NCI-H1105 (cell line): ENCODE data around the gene TAS2R60.
"Not testable (repeated sequence)": the region's sequence is repeated elsewhere in the genome, so short reads cannot be mapped to it uniquely, and the experiment has no call there.

Experiments used
- DNase-seq: peaks from one replicate; lab custom pipeline; 2025; lab: John Stamatoyannopoulos, UW

TAS2R60 gene

GRCh38 chr7:143411976-143412708 is 31.1 kb upstream of the TAS2R60 start:
- no peak for DNase-seq

GRCh38 chr7:143413123-143413522 is 30.1 kb upstream of the TAS2R60 start:
- no peak for DNase-seq

DNA sequence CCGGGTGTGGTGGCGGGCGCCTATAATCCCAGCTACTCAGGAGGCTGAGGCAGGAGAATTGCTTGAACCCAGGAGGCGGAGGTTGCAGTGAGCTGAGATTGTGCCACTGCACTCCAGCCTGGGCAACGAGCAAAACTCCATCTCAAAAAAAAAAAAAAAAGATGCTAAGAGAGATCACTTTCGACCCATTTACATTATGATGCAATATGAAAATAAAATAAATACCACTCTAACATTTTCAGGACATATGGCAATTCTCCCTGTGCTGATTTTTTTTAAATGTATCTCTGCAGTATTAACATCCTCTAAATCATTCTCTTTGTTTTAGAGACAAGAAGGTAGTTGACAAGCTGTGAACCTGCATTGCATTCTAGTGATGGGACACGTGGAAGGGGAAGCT is 28.0 kb upstream of the TAS2R60 start:
- DNase-seq, result not testable (repeated sequence)

- no peak for DNase-seq
Observed at GRCh38 chr7:143415742-143416397, 27.4 kb upstream of the TAS2R60 start.

DNA sequence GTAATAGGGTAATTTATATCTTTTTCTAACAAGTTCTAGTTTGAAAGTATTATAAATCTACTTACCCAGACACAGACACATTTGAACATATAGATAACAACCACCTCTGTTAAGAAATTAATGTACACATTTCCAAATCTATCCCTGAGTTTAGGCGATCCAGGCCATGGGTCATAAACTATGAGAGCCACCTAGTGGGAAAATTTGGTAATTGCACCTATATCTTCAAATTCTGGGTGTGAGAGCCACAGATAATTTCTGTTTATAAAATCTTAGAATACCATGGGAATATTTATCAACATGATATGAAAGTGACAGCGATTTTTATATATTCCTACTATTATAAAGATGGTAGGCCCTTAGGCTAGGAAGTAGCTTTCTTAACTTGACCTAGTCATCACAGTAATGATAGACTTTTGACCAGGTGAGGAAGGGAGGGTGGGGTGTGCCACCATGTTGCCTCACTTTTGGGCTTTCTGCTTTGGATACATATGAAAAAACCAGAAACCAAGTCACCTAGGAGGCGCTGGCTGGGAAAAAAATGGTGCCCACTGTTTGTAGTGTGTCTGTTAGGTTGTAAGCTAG is 26.6 kb upstream of the TAS2R60 start:
- DNase-seq, result peak; percentile 58

DNA sequence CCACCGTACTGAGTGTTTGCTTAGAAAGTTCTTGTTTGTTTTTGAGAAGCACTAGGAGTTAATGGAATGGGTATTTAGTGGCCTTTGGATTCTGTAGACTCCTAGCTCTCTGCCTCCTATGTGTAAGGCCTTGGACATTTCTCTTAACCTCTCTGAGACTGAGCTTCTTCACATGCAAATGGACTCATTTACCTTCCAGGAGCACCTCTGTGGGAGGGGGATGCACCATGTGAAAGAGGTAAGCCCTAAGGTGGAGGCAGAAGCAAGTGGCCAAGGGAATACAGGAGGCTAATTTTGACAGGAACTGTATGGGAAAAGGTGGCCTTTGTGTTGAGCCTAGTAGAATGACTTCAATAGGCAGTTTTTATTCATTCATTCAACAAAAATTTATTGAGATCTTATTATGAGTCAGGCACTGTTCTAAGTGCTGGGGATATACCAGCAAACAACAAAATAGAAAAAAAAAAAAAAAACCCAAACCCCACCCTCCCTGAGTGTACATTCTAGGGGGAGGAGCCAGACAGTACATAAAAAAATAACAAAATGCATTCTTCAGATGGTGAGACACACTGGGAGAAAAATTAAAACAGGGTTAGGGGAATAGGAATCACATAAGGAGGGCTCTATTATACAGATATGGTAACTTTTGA is 25.4 kb upstream of the TAS2R60 start:
- DNase-seq, result no peak

DNA sequence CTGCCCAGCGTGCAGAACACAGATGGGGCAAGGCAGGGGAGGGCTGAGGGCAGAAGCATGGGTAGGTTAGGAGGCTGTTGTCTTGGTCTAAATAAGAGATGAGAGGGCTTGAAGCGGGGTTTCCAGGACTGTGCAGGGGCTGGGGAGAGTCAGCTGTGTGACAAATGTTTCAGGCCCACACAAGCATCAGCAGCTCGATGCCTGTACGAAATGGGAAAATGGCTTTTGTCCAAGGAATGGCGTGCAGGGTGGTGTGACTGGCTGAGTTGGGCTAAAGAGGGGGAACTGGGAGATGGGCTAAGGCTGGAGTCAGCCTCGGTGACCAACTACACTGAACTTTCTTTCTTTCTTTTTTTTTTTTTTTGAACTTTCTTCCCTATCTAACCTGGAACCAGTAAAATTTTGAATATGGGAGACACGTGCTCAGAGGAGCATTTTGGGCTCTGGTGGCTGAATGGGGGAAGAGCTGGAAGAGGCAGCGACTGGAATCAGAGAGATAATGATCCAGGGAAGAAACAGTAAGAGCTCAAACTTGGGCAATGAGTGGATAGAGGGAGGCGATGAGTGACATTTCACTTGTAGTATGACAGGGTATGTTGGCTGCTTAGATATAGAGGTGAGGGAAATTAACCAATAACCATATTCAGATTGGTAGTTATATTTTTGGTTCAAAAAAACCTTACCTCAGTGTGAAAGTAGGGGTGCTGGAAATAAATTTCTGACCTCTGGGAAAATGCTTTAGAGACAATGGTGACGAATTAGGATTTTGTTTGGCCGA is 24.4 kb upstream of the TAS2R60 start:
- DNase-seq, result no peak

DNA sequence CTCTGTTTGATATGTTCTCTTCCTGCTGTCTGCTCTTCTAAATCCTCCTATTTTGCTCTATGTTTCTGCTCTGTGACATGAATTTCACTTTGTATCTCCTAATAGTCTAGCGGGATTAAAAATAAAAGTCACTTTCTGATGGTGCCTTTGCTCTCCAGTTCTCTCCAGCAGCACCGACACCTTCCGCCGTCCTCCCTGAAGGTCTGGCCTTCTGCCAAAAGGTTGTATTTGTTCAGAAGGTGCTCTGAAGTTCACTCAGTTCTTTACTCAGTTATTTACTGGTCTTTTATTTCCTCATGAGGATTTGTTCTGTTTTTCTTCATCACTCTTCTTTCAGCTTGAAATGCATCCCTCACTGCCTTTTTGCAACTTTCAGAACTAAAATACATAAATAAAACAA is 23.4 kb upstream of the TAS2R60 start:
- peak; percentile 50 for DNase-seq

DNA sequence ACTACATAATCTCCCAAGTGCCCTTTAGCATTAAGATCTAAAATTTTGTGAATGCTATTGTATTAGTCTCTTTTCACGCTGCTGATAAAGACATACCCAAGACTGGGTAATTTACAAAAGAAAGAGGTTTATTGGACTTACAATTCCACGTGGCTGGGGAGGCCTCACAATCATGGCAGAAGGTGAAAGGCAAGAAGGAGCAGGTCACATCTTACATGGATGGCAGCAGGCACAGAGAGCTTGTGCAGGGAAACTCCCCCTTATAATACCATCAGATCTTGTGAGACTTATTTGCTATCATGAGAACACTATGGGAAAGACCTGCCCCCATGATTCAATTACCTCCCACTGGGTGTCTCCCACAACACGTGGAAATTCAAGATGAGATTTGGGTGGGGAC is 22.6 kb upstream of the TAS2R60 start:
- DNase-seq, result not testable (repeated sequence)

DNA sequence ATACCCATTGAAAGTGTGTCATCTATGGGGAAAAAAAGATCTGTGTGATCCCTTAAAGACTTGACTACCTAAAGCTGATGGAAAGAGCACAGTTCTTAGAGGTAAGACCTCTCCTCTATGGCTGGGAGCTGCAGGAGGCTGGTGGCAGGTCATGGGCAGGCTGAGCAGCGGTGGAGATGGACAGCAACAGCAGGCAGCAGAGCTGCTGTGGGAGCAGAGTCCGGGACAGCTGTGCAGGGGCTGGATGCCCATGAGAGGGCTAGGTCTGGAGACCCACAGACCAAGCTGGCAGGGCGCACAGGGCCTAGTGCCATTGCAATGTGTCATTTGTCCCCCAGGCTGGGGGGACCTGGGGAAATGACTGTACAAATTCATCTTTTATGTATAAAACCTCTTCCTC is 21.2 kb upstream of the TAS2R60 start:
- no peak for DNase-seq

DNA sequence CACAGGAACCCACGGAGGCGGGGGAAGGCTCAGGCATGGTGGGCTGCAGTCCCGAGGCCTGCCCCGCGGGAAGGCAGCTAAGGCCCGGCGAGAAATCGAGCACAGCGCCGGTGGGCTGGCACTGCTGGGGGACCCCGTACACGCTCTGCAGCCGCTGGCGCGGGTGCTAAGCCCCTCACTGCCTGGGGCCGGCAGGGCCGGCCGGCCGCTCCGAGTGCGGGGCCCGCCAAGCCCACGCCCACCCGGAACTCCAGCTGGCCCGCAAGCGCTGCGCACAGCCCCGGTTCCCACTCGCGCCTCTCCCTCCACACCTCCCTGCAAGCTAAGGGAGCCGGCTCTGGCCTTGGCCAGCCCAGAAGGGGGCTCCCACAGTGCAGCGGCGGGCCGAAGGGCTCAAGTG is 18.8 kb upstream of the TAS2R60 start:
- not testable (repeated sequence) for DNase-seq

GRCh38 chr7:143426479-143427142 is 16.6 kb upstream of the TAS2R60 start:
- no peak for DNase-seq

GRCh38 chr7:143429770-143430698 is 13.2 kb upstream of the TAS2R60 start:
- no peak for DNase-seq

DNA sequence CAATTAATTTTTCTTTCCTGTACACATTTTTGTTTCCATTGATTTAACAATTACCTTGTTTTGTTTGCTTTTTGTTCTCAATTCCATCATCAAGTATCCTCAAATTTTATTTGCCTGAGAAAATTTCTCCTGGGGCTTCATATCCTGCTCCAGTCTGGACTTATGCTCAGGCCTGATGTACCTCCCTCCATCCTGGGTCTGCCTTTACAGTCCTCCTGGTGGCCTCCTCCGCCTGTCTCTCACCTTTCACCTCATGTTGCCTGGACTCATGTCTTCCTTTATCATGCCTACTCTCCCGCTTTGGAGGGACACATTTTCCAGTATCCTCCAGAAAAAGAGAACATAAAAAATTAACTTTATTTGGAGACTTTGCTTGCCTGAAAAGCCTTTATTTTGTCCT is 12.1 kb upstream of the TAS2R60 start:
- no peak for DNase-seq

- no peak for DNase-seq
Observed at GRCh38 chr7:143433759-143434158, 9.5 kb upstream of the TAS2R60 start.

- DNase-seq, result no peak
Observed at GRCh38 chr7:143434660-143435059, 8.6 kb upstream of the TAS2R60 start.

DNA sequence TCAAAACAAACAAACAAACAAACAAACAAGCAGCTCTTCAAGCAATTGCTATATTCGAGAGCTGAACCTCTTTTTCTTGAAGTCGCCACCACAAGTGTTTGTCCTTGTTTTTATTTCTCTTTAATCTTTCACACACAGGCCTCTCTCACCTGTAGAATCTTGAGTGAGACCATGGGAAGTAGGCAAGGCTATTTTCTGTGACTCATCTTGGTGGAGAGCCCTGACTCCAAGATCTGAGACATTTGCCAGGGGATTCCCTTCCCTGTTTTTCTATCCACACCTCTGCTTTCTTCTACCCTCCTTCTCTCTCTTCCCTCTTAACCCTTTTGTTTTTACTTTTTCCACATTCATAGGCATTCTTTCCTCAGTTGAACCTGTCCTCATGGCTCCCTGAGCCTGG is 8.0 kb upstream of the TAS2R60 start:
- no peak for DNase-seq

DNA sequence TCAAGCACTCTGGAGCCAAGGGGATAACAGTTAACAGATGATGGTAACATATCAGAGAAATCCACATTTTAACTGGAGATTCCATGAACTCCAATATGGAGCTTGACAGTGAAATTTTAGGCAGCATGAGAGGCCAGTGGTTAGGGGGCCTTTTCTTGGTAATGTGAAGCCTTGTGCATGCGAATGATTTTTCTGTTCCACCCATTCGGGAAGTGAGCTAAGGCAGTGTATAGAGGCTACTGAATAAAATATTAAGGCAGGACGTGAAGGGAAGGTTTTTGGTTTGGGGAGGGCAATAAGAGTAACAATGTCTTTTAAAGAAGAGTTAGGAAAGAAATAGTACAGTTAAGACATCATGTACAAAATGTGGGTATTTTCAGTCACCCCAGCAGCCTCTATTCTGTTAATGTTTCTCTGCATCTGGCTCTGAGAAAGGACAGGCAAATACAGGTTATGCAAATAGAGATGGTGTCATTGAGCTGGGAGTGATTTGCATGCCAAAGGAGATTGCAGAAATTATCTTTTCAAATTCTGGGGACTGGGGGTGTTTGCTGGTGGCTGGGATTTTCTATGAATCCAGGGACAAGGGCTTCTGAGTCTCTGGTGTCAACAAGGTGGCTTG is 6.8 kb upstream of the TAS2R60 start:
- DNase-seq, result no peak

DNA sequence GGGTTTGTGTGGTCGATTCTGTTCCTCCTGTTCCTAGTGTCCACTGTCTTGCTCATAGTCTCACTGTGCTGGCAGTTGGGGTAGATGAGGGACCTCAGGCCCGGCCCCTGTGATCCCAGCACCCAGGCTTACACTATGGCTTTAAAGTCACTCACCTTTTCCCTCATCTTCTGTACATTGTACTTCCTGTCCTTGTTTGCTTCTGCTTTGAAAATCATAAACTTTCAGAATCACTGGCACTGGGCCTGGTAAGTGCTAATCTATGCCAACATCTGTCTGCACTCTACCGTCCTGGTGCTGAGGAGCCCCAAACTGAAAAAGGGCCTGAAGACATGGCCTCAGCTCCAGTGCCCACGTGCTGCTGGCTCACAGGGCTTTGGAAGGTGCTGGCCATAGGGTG is 5.7 kb upstream of the TAS2R60 start:
- DNase-seq, result no peak

DNA sequence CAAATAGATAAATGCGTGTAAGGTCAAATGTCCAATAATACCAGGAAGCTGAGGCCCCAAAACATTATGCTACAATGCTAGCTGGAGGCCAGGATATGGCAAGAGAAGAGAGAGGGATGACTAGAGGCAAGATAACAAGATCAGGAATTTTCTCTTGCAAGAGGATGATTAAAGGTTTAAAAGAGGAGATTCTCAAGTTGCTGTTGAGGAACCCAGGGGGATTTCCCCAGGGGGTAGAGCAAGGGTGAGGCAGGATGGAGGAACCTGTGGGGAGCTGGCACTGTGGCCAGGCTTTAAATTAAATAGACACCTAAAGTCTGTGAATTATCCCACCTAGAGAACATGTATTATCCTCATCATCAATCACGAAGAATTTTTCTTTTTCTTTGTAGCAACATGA is 3.4 kb upstream of the TAS2R60 start:
- DNase-seq, result no peak
